Stimulated activated CD4-positive, alpha-beta T cell treated with anti-CD3 and anti-CD28 coated beads, Interleukin-2, amount 100 ng/mL, for 48 hours (primary cell): Measurements from ENCODE around the gene RRM2.

Experiments used
- DNase-seq, 2 donors: peaks; one replicate each; pipeline ENCODE4 v3.0.0-alpha.2; 2020

RRM2 gene

DNA sequence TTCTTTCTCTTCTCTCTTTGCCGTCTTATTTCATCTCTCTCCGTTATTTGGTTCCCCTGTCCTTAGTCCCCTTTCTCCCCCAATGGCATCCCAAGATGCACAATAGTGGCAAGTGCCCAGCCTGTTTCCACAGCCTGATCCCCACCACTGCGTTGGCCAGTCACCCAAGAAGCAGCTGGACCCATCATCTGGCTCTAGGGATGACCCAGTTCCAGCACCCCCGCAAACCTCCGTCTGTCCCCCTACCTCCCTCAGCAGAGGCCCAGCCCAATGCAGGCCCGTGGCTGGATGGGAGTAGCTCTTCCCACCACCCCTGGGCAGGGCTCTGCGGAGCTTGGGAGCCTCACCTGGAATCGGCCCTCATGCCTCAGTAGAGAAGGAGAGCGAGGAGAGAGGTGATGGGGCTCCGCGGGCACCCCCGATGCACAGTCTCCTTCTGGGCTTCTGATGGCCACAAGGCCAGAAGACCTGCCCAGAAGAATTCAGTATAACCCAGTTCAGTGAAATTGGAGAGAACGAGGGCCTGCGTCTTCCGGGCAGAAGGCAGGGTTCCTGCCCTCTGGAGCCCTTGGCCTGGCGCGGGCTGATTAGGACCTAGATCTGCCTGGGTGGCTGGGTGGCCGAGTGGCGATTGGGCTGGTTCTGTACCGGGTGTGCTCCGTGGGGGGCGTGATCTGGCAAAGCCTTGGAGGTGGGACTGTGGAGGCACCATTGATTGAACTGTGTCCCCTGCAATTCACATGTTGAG, 50.9 kb downstream of the RRM2 start:
- DNase-seq = no peak

DNA sequence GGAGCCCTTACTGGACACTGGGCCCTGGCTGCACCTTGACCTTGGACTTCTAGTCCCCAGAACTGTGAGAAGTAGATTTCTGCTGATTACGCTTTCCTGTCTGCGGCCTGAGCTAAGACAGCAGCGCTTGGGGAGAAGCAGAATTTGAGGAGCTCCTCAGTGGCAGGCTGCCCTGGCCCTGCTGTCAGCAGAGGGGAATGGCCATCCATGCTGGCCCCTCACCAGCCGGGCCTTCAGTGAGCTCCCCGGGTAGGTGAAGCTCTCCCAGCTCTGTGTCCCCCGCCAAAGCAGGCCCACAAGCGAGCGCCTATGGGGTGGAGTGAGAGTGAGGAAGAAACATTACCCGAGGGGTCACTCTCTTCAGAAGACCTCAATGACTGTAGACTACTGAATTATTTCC, 51.6 kb downstream of the RRM2 start:
- DNase-seq = no peak

DNA sequence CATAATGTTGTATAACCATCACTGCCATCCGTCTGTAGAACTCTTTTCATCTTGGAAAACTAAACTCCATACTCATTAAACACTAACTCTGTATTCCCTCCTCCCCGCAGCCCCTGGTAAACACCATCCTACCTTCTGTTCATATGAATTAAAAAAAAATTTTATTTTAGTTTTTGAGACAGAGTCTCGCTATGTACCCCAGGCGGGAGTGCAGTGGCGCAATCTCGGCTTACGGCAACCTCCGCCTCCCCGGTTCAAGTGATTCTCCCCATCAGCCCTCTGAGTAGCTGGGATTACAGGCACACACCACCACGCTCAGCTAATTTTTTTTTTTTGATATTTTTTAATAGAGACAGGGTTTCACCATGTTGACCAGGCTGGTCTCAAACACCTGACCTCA, 52.9 kb downstream of the RRM2 start:
- DNase-seq = no peak

DNA sequence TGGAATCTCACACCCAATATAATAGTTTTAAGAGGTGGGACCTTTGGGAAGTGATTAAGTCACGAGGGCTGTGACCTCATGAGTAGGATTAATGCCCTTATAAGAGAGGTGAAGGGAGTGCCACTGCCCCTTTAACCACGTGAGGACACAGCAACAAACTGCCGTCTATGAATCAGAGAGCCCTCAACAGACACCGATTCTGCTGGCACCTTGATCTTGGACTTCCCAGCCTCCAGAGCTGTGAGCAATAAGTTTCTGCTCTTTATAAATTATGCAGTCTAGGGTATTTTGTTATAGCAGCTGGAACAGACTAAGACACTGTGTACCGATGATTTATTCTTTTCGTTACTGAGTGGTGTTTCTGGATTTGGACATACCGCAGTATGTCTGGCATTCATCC, 56.2 kb downstream of the RRM2 start:
- no peak for DNase-seq

DNA sequence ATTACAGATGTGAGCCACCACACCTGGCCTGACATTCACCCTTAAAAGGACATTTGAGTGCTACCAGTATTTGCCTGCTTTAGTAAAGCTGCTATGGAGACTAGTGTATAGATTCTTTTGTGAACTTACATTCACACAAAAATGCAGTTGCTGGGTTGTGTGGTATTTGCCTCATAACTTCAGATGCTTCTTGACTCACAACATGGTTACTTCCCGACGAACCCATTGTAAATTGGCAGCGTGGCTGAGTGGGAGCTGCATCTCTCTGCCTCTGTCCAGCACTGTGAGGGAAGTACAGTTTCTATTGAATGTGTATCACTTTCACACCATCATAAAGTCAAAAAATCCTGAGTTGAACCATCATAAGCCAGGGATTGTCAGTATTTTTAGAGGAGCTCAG, 56.9 kb downstream of the RRM2 start:
- no peak for DNase-seq

DNA sequence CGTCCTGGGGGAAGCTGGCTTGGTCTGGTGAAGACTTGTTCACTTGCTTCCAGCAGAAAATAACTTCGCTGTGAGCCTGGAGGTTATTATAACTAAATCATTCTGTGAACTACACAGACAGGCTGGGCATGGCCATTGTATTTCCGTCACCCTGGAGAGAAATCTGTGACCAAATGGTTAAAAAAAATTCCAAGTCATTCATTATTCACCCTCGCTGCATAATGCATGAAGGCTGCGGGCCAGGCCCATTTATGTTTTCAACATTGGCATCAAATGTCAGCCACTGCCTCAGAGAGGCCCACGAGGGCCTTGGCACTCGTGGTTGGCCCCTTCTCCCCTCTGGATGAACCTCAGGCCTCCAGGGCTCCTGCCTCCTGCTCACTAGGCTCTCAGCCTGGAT, 57.7 kb downstream of the RRM2 start:
- no peak for DNase-seq
